Brain pericyte (primary cell): ENCODE results near the gene LPIN2.
"Not testable (repeated sequence)": the region's sequence is repeated elsewhere in the genome, so short reads cannot be mapped to it uniquely, and the experiment has no call there.

Experiments used
- DNase-seq: peaks from one replicate; pipeline ENCODE4 v3.0.0-alpha.2; 2012; ENCODE audit warnings: low read depth, low spot score

LPIN2 gene

DNA sequence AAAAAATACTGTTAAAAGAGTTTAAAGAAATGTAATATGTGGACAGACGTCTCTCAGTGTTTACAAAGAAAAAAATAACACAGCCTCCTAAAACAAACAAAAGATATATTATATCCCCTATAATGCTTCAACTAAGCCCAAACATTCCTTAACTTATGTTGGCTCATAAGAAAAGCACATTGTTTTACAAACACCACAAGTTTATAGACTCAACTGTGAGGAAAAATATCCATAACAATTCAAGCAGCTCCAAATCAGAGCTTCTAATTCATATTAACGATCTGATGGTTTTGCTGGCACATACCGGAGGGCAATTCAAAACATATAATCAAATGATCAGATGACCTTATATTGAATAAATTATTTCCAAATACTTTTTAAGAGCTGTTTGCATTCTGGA is 5.5 kb downstream of the LPIN2 start:
- DNase-seq = no peak

DNA sequence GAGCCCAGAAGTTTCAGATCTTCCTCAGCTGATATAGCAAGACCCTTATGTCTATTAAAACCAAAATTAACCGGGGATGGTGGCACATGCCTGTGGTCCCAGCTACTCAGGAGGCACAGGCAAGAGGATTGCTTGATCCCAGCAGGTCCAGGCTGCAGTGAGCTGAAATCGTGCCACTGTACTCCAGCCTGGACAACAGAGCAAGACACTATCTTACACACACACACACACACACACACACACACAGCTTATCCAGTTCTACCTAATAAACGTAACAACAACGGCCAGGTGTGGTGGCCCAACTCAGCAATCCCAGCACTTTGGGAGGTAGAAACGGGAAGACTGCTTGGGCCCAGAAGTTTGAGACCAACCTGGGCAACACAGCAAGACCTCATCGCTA is 7.5 kb downstream of the LPIN2 start:
- DNase-seq = no peak

DNA sequence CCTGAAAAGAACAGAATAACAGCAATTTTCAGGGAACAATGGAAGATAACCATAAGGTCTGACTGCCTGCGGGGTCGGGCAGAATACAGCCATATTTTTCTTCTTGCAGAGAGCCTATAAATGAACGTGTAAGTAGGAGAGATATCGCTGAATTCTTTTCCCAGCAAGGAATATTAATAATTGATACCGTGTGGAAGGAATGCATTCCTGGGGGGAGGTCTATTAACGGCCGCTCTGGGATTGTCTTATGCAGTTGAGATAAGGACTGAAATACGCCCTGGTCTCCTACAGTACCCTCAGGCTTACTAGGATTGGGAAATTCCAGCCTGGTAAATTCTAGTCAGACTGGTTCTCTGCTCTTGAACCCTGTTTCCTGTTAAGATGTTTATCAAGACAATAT is 9.2 kb downstream of the LPIN2 start:
- not testable (repeated sequence) for DNase-seq

DNA sequence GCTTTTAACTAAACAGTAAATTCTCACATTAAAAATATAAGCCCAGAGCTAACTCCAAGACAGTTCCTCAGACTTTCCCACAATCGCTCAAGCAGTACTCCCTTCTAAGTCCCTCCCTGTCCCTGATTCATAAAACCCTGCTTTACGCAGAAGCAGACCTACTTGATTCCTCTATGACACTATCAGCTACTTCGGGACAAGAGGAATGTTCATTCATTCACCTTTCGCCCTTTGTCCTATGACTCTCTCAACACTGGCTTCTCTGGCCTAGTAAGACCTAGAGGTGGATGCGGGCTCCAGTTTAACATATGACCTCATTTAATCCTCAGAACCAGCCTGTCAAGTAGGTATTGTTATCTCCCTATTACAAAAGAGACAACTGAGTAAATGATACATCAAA is 10.2 kb downstream of the LPIN2 start:
- no peak for DNase-seq

DNA sequence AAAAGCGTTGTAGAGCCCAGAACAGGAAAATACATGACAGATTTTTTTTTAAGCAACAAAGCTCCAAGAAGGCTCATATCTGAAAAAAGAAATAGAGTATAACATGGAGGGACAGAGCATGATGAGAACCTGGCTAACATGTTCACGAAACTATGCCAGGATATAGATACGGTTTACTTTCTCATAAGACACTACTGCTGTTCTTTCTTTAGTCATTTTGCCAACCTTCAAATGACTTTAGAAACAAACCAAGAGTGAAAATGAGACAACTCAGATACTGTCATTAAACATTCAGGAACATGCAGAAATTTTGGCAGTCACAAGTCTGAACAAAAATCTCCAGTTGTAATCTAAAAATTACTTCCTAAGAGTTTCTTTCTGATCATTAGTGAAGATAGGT is 14.3 kb downstream of the LPIN2 start:
- DNase-seq = no peak

DNA sequence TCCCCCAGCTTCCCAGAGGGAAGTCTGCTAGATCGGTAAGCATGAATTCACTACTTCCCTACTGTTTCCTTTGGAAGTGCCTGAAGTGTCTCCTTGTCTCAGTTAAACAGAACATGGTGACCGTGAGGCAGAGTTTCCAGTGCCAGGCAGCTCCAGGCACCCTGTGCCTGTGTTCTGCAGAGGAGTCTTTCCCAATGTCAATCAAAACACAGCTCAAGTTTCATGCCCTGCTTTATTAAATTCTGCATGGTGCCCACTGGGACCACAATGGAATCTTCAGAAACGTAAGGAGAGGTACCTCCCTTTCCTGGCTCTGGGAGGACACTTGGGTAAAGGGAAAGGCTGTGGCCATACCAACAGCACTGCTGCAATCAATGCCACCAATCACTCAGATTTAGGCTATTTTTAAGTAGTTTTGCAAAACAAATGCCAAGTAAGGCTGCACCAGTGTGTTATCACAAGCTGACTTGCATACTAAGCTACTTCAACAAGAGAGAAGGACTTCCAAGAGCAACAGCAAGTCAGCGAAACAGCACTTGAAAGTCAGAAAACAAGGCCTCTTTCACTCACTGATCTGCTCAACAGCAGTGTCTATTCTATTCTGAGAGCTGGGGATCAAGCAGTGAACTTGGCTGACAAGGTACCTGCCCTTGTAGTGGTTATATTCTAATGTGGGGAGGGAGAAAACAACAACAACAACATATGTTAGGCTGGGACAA is 14.9 kb downstream of the LPIN2 start:
- DNase-seq = no peak

DNA sequence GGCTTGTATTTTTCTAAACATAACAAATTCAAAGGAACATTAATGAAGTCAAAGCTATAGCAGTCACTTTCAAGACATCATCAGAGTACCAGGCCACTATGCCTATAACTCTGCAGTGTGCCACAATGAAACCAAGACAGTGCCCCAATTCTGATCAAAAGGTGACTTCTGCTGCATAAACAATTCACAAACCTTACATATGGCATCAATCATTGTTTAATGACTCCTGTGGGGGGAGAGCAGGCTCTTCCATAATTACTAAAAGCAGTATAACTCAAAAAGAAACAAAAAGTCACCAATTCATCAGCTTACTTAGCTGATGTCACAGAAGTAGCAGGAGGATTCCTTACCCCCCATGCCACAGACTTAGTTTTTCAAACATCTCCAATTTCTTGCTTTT is 15.5 kb downstream of the LPIN2 start:
- DNase-seq = no peak

- no peak for DNase-seq
These were observed 18.1 kb downstream of the LPIN2 start for GRCh38 chr18:2994603-2995432.

DNA sequence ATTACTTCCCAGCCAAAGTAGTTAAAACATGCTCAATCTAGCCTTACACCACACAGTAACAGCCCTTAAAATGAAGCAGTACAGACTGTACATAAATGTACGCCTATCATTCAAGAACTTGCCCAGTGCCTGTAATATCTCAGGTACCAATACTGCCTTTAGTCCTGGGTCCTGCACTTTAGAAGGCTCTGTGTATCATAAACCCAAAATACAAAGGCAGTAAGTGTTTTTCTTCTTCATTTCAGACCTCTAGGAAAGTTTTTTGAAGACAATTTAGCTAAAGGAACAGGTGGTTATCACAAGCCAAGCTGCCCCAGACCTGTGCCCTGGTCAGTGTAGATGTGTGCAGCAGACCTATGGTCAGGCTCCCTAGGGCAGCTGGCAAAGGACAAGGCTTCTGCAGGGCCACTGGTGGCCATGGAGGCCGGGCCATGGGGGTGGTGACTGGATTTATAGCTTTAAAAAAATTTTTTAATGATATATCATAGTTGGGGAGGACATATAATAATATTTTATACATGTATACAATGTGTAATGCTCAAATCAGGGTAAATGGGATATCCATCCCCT is 18.8 kb downstream of the LPIN2 start:
- no peak for DNase-seq

GRCh38 chr18:2992995-2993877 is 19.7 kb downstream of the LPIN2 start:
- no peak for DNase-seq

DNA sequence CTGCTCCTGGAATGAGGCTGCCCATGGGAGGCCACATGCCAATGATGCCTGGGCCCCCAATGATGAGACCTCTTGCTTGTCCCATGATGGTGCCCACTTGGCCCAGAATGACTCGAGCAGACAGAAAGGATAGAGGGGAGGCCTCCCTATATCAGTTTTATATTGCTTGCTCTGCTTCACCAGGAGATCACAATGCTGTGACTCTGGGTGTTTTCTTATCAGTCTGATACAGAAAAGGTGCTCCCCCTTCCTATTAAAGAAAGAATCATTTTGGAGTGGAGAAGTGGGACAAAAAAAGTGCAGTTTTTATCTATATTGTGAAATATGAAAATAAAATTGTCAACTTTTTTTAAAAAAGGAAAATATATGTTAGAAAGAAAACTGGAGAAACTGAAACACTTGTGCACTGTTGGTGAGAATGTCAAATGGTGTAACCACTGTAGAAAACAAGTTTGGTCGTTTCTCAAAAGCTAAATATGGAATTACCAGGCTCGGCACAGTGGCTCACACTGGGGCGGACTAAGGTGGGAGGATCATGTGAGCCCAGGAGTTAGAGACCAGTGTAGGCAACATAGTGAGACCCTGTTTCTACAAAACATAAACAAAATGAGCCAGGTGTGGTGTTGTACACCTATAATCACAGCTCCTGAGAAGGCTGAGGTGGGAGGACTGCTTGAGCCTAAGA is 21.8 kb downstream of the LPIN2 start:
- DNase-seq = no peak

DNA sequence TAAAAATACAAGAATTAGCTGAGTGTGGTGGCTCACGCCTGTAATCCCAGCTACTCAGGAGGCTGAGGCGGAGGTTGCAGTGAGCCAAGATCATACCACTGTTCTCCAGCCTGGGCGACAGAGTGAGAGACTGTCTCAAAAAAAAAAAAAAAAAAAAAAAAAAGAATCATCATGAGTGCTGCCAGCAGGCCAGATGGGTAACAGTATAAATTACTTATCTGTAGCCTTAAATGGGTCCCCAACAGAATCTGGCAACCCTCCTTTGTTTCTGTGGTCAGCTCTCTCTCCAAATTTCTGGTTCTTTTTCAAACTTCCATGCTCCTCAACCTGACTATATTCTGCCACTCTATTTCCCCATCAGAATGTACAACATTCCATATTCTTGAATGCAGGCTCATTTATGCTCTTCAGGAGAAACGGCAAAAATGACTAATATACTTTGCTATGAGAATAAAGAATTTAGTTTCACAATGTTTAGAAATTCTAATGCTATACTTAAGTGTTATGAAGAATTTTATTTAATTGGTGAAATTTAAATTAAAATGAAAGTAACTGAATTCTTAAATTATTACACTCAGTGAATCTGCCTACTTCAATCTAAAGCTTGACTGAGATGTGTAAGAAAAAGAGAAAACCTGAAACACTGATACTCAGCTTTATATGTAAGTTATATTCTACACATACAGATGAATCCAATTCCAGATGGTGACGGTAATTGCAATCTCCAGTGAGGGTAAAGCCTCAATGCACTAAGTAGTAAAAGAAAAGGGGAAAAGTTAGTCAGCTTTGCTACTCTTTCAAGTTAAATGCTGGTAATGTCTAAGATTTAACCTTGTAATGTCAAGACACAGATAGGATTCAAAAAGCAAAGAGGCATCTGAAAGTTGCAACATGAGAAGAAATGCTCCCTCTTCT is 24.8 kb downstream of the LPIN2 start:
- DNase-seq = no peak

GRCh38 chr18:2986150-2986865 is 26.6 kb downstream of the LPIN2 start:
- DNase-seq = no peak

- no peak for DNase-seq
These were observed 27.3 kb downstream of the LPIN2 start for GRCh38 chr18:2985628-2986027.

DNA sequence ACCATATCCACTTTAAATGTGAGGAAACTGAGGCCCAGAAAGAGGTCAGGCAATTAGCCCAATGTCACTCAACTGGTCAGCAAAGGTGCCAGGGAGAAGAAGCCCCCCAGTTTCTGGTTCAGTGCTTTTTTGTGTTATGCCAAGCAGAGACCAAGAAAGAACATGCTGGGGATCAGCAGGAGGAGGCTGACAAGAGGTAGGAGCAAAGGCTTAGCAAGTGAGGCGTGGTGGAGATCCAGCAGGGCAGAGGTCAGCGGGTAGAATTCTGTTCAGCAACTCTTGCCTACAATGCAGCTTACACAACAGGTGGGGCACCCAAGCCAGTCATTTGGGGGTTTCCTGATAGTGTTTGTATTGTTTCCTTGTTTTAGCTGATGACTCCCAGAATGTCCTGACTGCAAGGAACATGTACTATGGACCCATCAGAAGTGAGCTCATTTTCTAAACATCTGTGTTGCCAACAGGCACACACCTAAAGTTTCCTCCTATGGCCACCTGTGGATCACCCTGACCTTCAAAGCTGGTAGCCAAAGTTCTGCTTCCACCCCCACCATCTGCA is 28.2 kb downstream of the LPIN2 start:
- no peak for DNase-seq

- no peak for DNase-seq
These were observed 28.9 kb downstream of the LPIN2 start for GRCh38 chr18:2984091-2984490.

GRCh38 chr18:2983296-2983695 is 29.6 kb downstream of the LPIN2 start:
- no peak for DNase-seq

DNA sequence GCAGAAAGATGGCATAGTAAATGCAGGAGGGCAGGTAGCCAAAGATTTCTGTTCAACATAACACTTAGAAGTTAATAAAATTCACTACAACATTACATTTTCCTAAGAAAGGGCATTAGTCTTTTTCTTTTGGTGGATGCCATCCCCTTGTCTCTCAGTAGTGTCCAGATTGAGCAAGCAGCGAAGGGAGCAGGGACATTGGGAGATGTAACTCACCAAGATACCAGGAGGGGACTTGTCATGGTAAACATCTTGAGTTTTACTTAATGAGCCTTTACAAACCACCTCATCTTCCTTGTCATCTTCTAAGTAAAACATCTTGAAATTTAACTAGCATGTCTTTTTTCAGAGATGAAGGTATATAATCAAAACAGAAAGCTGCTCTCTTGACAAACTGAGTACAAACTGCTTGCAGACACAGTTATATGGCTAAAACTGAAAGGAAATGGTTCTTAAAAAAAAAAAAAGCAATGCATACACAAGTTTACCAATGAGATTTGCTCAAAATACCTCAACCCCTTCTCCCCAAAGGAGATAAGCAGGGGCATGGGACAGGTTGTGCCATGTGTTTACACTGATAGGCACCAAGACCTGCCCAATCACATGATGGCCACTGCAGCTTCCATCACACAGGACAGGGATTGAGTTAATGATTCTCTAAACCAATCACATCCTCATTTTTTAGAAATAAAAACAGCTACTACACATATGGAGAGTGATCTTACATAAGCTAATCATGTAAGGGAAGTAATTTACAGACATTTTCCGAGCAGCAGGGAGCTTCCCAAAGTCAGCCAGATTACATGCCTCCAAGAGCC is 30.3 kb downstream of the LPIN2 start:
- no peak for DNase-seq
